PC-9 (cell line): ENCODE measurements around the gene CSTA.

Experiments
- EZH2 ChIP-seq: fragments of 200-600 bp; sonication (generic); IDR thresholded peaks from 2 replicates; pipeline ENCODE4 v1.8.0; 2017; ENCODE audit warnings: antibody characterized with exemption, low read depth
- TF ChIP-seq, protein P1 (sequence below): fragments of 200-600 bp; sonication (generic); conservative IDR thresholded peaks from 2 replicates; pipeline ENCODE4 v1.6.1; 2017; ENCODE audit warnings: mixed run types, antibody characterized with exemption, mild to moderate bottlenecking, moderate library complexity

DNA sequence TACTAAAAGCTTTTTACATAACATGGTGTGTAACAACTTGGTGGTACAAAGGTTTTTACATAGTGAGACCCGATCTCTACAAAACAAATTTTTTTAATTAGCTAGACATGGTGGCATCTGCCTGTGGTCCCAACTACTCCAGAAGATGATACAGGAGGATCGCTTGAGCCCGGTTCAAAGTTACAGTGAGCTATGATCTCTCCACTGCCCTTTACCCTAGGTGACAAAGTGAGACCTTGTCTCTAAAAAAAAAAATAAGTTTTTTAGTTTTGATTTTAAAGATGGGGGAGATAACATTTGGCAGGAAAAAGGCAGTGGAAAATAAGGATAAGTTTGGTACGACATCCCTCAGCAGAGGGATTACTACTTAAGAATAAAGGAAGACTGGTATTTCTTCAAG lies 64.8 kb downstream of the CSTA start:
- no peak for TF ChIP-seq EZH2
- TF ChIP-seq, protein P1, sequence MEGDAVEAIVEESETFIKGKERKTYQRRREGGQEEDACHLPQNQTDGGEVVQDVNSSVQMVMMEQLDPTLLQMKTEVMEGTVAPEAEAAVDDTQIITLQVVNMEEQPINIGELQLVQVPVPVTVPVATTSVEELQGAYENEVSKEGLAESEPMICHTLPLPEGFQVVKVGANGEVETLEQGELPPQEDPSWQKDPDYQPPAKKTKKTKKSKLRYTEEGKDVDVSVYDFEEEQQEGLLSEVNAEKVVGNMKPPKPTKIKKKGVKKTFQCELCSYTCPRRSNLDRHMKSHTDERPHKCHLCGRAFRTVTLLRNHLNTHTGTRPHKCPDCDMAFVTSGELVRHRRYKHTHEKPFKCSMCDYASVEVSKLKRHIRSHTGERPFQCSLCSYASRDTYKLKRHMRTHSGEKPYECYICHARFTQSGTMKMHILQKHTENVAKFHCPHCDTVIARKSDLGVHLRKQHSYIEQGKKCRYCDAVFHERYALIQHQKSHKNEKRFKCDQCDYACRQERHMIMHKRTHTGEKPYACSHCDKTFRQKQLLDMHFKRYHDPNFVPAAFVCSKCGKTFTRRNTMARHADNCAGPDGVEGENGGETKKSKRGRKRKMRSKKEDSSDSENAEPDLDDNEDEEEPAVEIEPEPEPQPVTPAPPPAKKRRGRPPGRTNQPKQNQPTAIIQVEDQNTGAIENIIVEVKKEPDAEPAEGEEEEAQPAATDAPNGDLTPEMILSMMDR: no peak
